ENCODE results near the gene C3orf18.
A peak's percentile ranks its signal among the peaks of the same experiment; 100 is the strongest.

GRCh38 chr3:50594253-50594785 lies 26.8 kb upstream of the C3orf18 start:
- TF ChIP-seq GATA2 (IDR thresholded peaks at IDR 0.05; ENCODE audit: low read depth, low read length), result peak; percentile 51; the same call in 1 of the 2 replicates
- TF ChIP-seq GATA3 (IDR thresholded peaks at IDR 0.05; ENCODE audit: low read depth, low read length), result no peak
